Germinal center (tissue), 1 donor: ENCODE measurements around the gene OSBPL2.

Experiments
- DNase-seq: peaks from one replicate; pipeline ENCODE4 v3.0.0; 2012; ENCODE audit warnings: mixed read lengths, low spot score

Gene OSBPL2

GRCh38 chr20:62285151-62285550 is 46.8 kb downstream of the OSBPL2 start:
- DNase-seq = no peak

GRCh38 chr20:62285722-62286121 is 47.4 kb downstream of the OSBPL2 start:
- no peak for DNase-seq

GRCh38 chr20:62286493-62287064 is 48.3 kb downstream of the OSBPL2 start:
- DNase-seq = no peak

GRCh38 chr20:62287129-62287528 is 48.8 kb downstream of the OSBPL2 start:
- no peak for DNase-seq

- no peak for DNase-seq
Observed at GRCh38 chr20:62287759-62288534, 49.6 kb downstream of the OSBPL2 start.

GRCh38 chr20:62288535-62289105 is 50.3 kb downstream of the OSBPL2 start:
- no peak for DNase-seq

- no peak for DNase-seq
Observed at GRCh38 chr20:62289131-62289530, 50.8 kb downstream of the OSBPL2 start.

- no peak for DNase-seq
Observed at GRCh38 chr20:62289898-62290297, 51.6 kb downstream of the OSBPL2 start.

GRCh38 chr20:62291251-62292066 is 53.1 kb downstream of the OSBPL2 start:
- no peak for DNase-seq

- no peak for DNase-seq
Observed at GRCh38 chr20:62292108-62292507, 53.8 kb downstream of the OSBPL2 start.

- no peak for DNase-seq
Observed at GRCh38 chr20:62293111-62293784, 54.9 kb downstream of the OSBPL2 start.

- no peak for DNase-seq
Observed at GRCh38 chr20:62293946-62294345, 55.6 kb downstream of the OSBPL2 start.

- DNase-seq = no peak
Observed at GRCh38 chr20:62294516-62294915, 56.2 kb downstream of the OSBPL2 start.

- no peak for DNase-seq
Observed at GRCh38 chr20:62296724-62297448, 58.6 kb downstream of the OSBPL2 start.

- no peak for DNase-seq
Observed at GRCh38 chr20:62297449-62298227, 59.3 kb downstream of the OSBPL2 start.

- DNase-seq = no peak
Observed at GRCh38 chr20:62298577-62299249, 60.4 kb downstream of the OSBPL2 start.

GRCh38 chr20:62299666-62300236 is 61.4 kb downstream of the OSBPL2 start:
- no peak for DNase-seq

GRCh38 chr20:62300319-62300718 is 62.0 kb downstream of the OSBPL2 start:
- no peak for DNase-seq

GRCh38 chr20:62301111-62301668 is 62.9 kb downstream of the OSBPL2 start:
- no peak for DNase-seq
